OCI-LY7 (cell line): Measurements from ENCODE around the gene KIAA1671. TPM values are rescaled to one million over a fixed set of nuclear protein-coding genes. Genes with fewer than 3 reads are reported as not detected.

Source experiments
- BruUV-seq: library from RNA; stranded (reverse); fragments of 400-500 nt; replicated peaks from 2 replicates; lab custom pipeline; 2021; lab: Mats Ljungman, UMichigan
- CTCF ChIA-PET: fragments of 300-600 bp; sonication (Branson Sonifier 250); formaldehyde crosslinking; loops from one replicate; lab custom pipeline; 2022; ENCODE audit warnings: antibody characterized with exemption; ENCODE audit not compliant: unreplicated experiment; lab: Charles Lee
- POLR2A ChIA-PET: fragments of 300-600 bp; sonication (Branson Sonifier 250); formaldehyde crosslinking; loops from one replicate; lab custom pipeline; 2022; ENCODE audit warnings: antibody characterized with exemption; lab: Charles Lee
- DNase-seq: peaks from one replicate; pipeline ENCODE4 v3.0.0-alpha.2; 2015; ENCODE audit warnings: low spot score
- H2AFZ ChIP-seq: fragments of 200-600 bp; sonication (generic), shearing (Covaris generic); 2 replicates; pipeline ENCODE4 v1.6.1; 2014; ENCODE audit warnings: mild to moderate bottlenecking, antibody characterized with exemption, low read length, moderate library complexity
- H3K27ac ChIP-seq: fragments of 200-600 bp; sonication (generic); 2 replicates; pipeline ENCODE4 v1.5.1; 2014; ENCODE audit warnings: mixed run types, low read depth, mild to moderate bottlenecking, moderate library complexity, low read length, inconsistent platforms; ENCODE audit not compliant: poor library complexity, severe bottlenecking
- H3K36me3 ChIP-seq: fragments of 200-600 bp; sonication (generic); 2 replicates; pipeline ENCODE4 v1.6.1; 2014; ENCODE audit warnings: mild to moderate bottlenecking, antibody characterized with exemption, low read length, moderate library complexity, mixed read lengths; ENCODE audit not compliant: insufficient read depth
- H3K4me1 ChIP-seq: fragments of 200-600 bp; sonication (generic); 2 replicates; pipeline ENCODE4 v1.5.1; 2014; ENCODE audit warnings: mild to moderate bottlenecking, low read length; ENCODE audit not compliant: insufficient read depth, poor library complexity, severe bottlenecking
- H3K4me2 ChIP-seq: fragments of 200-600 bp; sonication (generic); 2 replicates; pipeline ENCODE4 v1.6.1; 2014; ENCODE audit warnings: mild to moderate bottlenecking, low read length
- H3K4me3 ChIP-seq: fragments of 200-600 bp; sonication (generic); 2 replicates; pipeline ENCODE4 v1.5.1; 2014; ENCODE audit warnings: mild to moderate bottlenecking, low read depth, low read length; ENCODE audit not compliant: poor library complexity, severe bottlenecking
- H3K79me2 ChIP-seq: fragments of 200-600 bp; sonication (generic); 2 replicates; pipeline ENCODE4 v1.6.1; 2016; ENCODE audit warnings: low read depth, mild to moderate bottlenecking, low read length, moderate library complexity, mixed read lengths; ENCODE audit not compliant: insufficient read depth
- H3K9me2 ChIP-seq: fragments of 200-600 bp; sonication (generic); 2 replicates; pipeline ENCODE4 v1.6.1; 2016; ENCODE audit warnings: mild to moderate bottlenecking, low read length, mixed read lengths; ENCODE audit not compliant: insufficient read depth
- H3K9me3 ChIP-seq: fragments of 200-600 bp; sonication (generic); 2 replicates; pipeline ENCODE4 v1.6.1; 2014; ENCODE audit warnings: mild to moderate bottlenecking, mixed run types, low read length, mixed read lengths
- H4K20me1 ChIP-seq: fragments of 200-600 bp; sonication (generic); 2 replicates; pipeline ENCODE4 v1.6.1; 2014; ENCODE audit warnings: mild to moderate bottlenecking, antibody characterized with exemption, low read length, moderate library complexity, mixed read lengths; ENCODE audit not compliant: insufficient read depth
- EZH2phosphoT487 ChIP-seq: fragments of 200-600 bp; sonication (generic); IDR thresholded peaks from 2 replicates; pipeline ENCODE4 v1.6.1; 2018; ENCODE audit warnings: low read depth, borderline replicate concordance, mild to moderate bottlenecking, mixed run types, antibody characterized with exemption, low read length, moderate library complexity, mixed read lengths
- intact Hi-C: fragments of 100-400 bp; cut with micrococcal nuclease; formaldehyde crosslinking; loops from one replicate; pipeline ENCODE4 v1.10.0; 2022; ENCODE audit not compliant: unreplicated experiment
- total RNA-seq, 2 experiments: library from RNA; depleted of rRNA in 1 of 2; stranded (reverse); fragments of >200 nt in 1 of 2; shearing (Covaris generic) in 1 of 2; gene quantifications; 2 replicates each; pipeline ENCODE4 v1.2.3, GENCODE V29; 2014 to 2022
- TF ChIP-seq, protein P1 (sequence below): fragments of 200-600 bp; sonication (generic); conservative IDR thresholded peaks from 2 replicates; pipeline ENCODE4 v1.5.1; 2014; ENCODE audit warnings: mild to moderate bottlenecking, antibody characterized with exemption, low read length, moderate library complexity, mixed read lengths

Gene KIAA1671
- total RNA-seq, 2 experiments from 2014 or later, result not detected

DNA sequence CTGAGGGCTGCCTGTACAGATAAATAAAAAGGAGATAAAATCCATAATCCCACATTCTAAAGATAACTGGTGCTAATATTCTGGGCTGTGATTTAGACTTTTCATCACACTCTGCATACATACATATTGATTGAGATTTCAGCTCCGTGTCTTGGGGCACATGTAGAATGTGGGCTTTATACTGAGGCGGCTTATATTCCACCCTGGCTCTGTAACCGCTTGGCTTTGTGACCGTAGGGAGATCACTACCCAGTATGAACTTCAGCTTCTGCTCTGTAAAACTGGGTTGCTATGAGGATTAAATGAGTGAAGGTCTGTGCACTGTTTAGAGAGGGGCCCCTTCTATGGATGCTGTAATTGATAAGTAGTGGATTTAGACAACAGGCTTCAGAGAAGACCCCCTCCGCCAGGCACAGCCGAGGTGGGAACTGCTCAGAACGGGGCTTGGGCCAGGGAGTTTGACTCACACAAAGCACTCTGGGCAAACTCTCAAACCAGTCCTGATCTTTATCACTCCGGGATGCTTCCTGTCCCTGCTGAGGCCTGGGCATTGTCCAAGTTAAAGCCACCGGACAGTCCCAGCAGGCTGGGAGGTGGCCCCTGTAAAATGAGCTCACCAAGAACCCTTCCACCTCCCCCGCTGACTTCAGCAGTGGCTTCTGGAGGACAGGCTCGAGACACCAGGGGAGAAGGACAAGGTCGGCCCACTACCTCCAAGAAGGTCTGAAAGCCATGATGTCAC is 17.2 kb downstream of the KIAA1671 start:
- no peak overlapping the region for H2AFZ ChIP-seq

DNA sequence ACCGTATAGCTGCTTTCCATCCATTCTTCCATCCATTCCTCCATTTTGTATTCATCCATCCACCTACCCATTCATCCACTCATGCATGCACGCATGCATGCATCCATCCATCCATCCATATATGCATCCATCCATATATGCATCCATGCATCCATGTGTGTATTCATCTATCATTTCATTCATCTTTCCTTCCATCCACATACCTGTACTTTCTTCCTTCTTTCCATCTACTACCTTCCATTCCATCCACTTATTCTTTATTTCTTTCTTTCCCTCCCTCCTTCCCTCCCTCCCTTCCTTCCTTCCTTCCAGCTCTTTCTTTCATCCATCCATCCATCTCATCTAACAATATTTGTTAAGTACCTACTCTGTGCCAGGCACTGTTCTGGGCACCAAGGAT is 19.9 kb downstream of the KIAA1671 start:
- Histone ChIP-seq H2AFZ (no peak overlapping the region), H3K4me3 (no peak overlapping the region), H3K4me2 (no peak overlapping the region), H3K79me2 (no peaks in the 10 kb centered on the region), H3K9me2 (no peaks in the 10 kb centered on the region), H3K4me1 (no peaks in the 10 kb centered on the region), H3K27ac (no peak overlapping the region), H4K20me1 (no peaks in the 10 kb centered on the region), H3K36me3 (no peaks in the 10 kb centered on the region), H3K9me3 (no peaks in the 10 kb centered on the region)
- TF ChIP-seq, protein P1, sequence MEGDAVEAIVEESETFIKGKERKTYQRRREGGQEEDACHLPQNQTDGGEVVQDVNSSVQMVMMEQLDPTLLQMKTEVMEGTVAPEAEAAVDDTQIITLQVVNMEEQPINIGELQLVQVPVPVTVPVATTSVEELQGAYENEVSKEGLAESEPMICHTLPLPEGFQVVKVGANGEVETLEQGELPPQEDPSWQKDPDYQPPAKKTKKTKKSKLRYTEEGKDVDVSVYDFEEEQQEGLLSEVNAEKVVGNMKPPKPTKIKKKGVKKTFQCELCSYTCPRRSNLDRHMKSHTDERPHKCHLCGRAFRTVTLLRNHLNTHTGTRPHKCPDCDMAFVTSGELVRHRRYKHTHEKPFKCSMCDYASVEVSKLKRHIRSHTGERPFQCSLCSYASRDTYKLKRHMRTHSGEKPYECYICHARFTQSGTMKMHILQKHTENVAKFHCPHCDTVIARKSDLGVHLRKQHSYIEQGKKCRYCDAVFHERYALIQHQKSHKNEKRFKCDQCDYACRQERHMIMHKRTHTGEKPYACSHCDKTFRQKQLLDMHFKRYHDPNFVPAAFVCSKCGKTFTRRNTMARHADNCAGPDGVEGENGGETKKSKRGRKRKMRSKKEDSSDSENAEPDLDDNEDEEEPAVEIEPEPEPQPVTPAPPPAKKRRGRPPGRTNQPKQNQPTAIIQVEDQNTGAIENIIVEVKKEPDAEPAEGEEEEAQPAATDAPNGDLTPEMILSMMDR, result no peak
- no peak for TF ChIP-seq EZH2phosphoT487
- DNase-seq, result no peak
- intact Hi-C loops, result no loop called here
- CTCF ChIA-PET, result no interaction called here
- POLR2A ChIA-PET, result no interaction called here
- BruUV-seq, result no TSS peak

More for the DNA sequence above, 17.2 kb downstream of the KIAA1671 start:
- no peak for TF ChIP-seq EZH2phosphoT487
- TF ChIP-seq, protein P1, result no peak
- BruUV-seq, result no TSS peak
- H3K4me2 ChIP-seq, result no peak overlapping the region
- H3K36me3 ChIP-seq, result no peaks in the 10 kb centered on the region
- CTCF ChIA-PET, result no interaction called here
- no peaks in the 10 kb centered on the region for H3K9me3 ChIP-seq
- no peaks in the 10 kb centered on the region for H4K20me1 ChIP-seq
- intact Hi-C loops, result no loop called here
- H3K9me2 ChIP-seq, result no peaks in the 10 kb centered on the region
- no peaks in the 10 kb centered on the region for H3K79me2 ChIP-seq
- DNase-seq, result no peak
- no peak overlapping the region for H3K27ac ChIP-seq
- H3K4me3 ChIP-seq, result no peak overlapping the region
- POLR2A ChIA-PET, result no interaction called here
- no peaks in the 10 kb centered on the region for H3K4me1 ChIP-seq

DNA sequence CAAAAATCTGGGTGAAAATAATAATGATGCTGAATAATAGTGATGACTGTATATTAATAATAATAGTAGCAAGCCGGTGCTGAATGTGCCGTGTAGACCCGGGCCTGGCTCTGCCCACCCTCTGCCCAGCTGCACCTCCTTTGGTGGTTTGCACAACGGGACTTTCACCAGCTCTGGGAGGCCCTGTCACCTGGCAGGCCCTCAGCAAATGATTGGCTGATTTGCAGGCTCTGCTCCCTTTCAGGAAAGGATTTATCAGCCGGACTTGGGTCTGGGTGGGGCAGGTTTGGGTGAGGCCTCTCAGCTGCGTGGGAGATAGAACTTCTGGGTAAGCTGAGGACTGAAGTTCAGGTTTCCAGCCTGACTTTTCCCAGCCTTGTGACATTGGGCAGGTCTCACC is 21.4 kb downstream of the KIAA1671 start:
- H3K36me3 ChIP-seq, result no peaks in the 10 kb centered on the region
- no peaks in the 10 kb centered on the region for H3K4me1 ChIP-seq
- no peaks in the 10 kb centered on the region for H3K9me3 ChIP-seq
- no peak for TF ChIP-seq EZH2phosphoT487
- TF ChIP-seq, protein P1, result no peak
- DNase-seq, result no peak
- no peak overlapping the region for H2AFZ ChIP-seq
- ChIA-PET POLR2A (interaction anchor here (0.6 kb wide), 2 partner anchors 44 to 61 kb away, joined by 3 to 5 read pairs; no protein-coding TSS in a partner anchor), CTCF (interaction anchor here (0.6 kb wide), 1 partner anchor 1932 kb away, joined by 3 read pairs; no protein-coding TSS in a partner anchor)
- H3K9me2 ChIP-seq, result no peaks in the 10 kb centered on the region
- no peaks in the 10 kb centered on the region for H4K20me1 ChIP-seq
- BruUV-seq, result no TSS peak
- H3K27ac ChIP-seq, result no peak overlapping the region
- H3K79me2 ChIP-seq, result no peaks in the 10 kb centered on the region
- H3K4me2 ChIP-seq, result no peak overlapping the region
- intact Hi-C loops, result no loop called here
- no peak overlapping the region for H3K4me3 ChIP-seq
